Middle frontal gyrus (tissue), 1 donor: ENCODE data around the gene SLC11A1.

Source experiments
- DNase-seq: peaks from one replicate; pipeline ENCODE4 v3.0.0-alpha.2; 2015; ENCODE audit warnings: low spot score; ENCODE audit errors: extremely low spot score

The SLC11A1 gene

GRCh38 chr2:218404351-218405085 lies 22.4 kb downstream of the SLC11A1 start:
- no peak for DNase-seq

DNA sequence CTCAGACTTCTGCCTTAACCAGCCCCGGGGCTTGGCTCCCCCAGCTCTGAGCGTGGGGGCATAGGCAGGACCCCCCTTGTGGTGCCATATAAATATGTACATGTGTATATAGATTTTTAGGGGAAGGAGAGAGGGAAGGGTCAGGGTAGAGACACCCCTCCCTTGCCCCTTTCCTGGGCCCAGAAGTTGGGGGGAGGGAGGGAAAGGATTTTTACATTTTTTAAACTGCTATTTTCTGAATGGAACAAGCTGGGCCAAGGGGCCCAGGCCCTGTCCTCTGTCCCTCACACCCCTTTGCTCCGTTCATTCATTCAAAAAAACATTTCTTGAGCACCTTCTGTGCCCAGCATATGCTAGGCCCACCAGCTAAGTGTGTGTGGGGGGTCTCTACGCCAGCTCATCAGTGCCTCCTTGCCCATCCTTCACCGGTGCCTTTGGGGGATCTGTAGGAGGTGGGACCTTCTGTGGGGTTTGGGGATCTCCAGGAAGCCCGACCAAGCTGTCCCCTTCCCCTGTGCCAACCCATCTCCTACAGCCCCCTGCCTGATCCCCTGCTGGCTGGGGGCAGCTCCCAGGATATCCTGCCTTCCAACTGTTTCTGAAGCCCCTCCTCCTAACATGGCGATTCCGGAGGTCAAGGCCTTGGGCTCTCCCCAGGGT lies 23.1 kb downstream of the SLC11A1 start:
- no peak for DNase-seq

- no peak for DNase-seq
These were observed 23.7 kb downstream of the SLC11A1 start for GRCh38 chr2:218405746-218406208.

GRCh38 chr2:218406209-218406948 lies 24.3 kb downstream of the SLC11A1 start:
- DNase-seq: peak; percentile 90

DNA sequence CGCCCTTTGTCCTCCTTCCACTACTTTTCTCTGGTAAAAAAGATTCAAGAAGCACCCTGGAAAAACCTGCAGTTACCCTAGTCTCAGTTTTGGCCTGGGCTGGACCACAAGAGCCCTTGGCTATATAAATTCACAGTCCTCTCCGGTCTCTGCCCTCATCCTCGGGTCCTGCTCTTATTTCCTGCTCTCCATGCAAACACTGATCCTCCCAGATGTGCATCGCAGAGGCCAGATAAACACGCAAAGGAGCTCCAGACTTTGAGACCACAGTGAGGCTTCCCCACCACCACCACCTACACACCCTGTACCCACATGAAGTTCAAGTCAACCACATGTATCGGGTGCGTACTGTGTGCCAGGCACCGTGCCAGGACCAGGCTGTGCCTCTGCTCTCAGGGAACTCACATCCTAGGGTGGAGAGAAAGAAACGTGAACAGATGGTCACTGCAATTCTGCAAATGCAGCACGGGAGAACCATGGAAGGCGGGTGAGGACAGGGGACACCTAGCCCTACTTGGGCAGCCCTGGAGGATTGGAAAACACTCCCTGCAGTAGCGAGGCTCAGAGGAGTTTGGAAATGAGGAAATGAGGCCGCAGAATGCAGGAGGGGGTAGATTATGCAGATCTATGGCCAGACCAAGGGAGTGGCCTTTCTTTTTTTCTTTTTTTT lies 25.0 kb downstream of the SLC11A1 start:
- DNase-seq: no peak

GRCh38 chr2:218407717-218408116 lies 25.6 kb downstream of the SLC11A1 start:
- no peak for DNase-seq

DNA sequence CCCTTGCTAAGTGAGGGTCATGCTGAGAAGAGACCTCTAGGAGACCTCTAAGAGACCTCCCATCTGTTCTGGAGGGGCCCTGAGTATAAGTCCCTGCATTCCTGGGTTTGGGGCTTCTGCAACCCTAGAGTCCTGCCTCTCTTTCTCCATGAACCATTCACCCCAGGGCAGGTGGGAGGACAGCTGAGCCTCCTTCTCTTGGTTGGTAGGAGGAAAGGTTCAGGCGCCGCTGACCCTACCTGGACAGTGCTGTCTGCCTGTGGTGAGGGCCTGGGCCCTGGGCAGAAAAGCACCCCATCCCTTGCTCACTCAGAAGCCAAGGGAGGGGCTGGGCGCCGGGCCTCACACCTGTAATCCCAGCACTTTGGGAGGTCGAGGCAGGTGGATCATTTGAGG lies 36.2 kb downstream of the SLC11A1 start:
- DNase-seq: no peak

- no peak for DNase-seq
These were observed 36.8 kb downstream of the SLC11A1 start, which contains the start of gene VIL1 for GRCh38 chr2:218418717-218419458. Gene VIL1 (plus strand): TSS chr2:218419123. CDS start chr2:218423779, 4,656 bp downstream.

DNA sequence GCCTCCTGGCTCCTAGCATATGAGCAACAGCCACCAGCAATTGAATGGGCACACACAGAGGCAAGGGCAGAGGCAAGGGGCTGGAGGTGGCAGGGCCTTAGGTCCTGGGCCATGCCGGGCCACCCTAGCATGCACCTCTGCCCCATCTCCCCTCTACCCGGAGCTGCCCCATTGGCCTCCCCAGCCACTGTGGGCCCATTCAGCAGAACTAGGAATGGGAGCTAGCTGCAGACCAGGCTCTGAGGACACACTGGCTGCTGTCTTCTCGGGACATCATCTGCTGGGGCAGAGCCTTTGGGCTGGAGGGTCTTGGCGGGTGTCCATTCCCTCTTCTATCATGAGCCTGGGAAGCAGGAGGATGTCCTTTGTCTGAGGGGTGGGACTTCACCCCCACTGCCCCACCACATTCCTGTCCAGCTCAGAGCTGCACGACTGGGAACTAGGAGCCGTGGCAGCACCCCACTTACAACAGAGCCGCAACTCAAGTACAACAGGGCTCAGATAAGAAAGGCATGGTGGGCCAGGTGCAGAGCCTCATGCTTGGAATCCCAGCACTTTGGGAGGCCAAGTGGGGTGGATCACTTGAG lies 37.6 kb downstream of the SLC11A1 start:
- no peak for DNase-seq

DNA sequence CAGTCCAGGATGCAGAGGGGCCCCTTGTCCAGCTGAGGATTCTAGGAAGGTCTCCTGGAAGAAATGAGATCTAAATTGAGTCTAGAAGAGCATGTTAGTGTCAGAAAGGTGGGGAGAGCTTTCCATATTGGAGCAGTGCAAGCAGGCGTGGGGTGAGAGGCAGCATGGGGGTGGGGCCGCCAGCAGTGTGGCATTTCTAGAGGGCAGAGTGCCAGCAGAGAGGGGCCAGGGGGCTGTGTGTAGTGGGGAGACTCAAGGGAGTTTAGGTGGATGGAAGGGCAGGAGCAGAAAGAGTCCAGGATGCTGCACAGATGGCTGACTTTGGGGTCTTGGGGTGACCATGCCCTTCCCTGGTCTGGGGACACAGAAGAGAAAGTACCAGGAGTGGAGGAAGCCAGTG lies 39.0 kb downstream of the SLC11A1 start:
- DNase-seq: no peak

DNA sequence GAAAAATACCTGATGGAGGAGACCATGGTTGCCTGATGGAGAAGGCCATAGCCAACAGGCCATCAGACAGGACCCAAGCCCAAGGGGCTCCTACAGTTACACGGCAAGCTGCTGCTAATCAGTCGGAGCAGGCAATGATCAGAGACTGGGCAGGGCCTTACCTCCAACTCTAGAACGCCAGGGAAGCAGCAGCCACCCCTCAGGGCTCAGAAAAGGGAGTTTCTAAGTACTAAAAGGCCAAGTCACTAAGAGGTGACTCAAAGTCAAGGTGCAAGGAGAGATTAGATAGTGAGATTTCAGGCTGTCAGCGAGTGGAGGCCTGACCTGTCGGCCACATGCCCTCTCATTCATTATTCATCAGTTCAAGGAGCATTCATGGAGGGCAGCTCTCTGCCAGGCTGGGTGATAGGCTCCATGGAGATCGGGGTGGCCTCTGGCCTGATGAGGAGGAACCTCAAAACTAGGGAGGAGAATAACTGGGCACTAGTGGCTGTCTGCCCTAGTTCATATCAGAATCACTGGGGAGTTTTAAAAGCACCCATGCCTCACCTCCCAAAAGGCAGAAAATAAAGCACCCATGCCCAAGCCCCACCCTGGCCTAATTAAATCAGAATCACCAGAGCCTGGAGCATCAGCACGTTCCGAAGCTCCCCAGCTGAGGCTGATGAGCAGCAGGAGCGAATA lies 40.5 kb downstream of the SLC11A1 start:
- DNase-seq: no peak

GRCh38 chr2:218423584-218423983 lies 41.5 kb downstream of the SLC11A1 start:
- no peak for DNase-seq

DNA sequence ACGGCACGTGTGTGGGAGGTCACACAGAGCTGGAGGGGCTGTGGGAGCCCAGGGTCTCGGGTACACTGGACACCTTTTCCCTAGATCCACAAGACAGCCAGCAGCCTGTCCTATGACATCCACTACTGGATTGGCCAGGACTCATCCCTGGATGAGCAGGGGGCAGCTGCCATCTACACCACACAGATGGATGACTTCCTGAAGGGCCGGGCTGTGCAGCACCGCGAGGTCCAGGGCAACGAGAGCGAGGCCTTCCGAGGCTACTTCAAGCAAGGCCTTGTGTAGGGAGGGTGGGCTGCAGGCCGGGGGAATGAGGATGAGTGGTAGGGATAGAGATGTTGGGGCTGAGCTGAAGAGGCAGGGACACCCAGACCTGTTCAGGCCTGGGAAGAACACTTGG lies 43.5 kb downstream of the SLC11A1 start:
- DNase-seq: no peak

- no peak for DNase-seq
These were observed 45.7 kb downstream of the SLC11A1 start for GRCh38 chr2:218427741-218428140.

DNA sequence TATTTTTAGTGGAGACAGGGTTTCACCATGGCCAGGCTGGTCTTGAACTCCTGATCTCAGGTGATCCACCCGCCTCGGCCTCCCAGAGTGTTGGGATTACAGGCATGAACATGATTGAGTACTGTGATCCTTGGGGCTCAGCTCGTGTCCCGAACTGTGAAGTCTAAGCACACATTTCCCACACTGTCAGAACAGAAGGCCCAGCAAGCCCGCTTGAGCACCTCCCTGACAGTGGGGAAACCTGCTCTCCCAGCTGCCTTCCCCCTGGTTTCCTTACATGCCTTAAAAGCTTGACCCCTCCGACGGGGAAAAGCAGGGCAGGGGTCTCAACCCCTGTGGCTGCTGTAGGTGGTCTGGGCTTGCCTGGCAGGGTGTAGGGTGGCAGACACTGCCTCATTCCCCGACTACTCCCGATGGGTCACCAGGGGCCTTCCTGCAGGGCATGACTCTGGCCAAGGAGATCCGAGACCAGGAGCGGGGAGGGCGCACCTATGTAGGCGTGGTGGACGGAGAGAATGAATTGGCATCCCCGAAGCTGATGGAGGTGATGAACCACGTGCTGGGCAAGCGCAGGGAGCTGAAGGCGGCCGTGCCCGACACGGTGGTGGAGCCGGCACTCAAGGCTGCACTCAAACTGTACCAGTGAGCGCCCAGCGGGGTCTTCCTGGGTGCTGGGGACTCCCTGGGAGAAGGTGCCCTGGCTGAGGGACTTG lies 46.9 kb downstream of the SLC11A1 start:
- no peak for DNase-seq

- DNase-seq: no peak
These were observed 48.0 kb downstream of the SLC11A1 start for GRCh38 chr2:218429911-218430692.

- no peak for DNase-seq
These were observed 48.6 kb downstream of the SLC11A1 start for GRCh38 chr2:218430721-218431120.

GRCh38 chr2:218431878-218432277 lies 49.8 kb downstream of the SLC11A1 start:
- DNase-seq: no peak
